KMS-11 (cell line): ENCODE measurements around the gene BATF.
"Not testable (repeated sequence)": the region's sequence is repeated elsewhere in the genome, so short reads cannot be mapped to it uniquely, and the experiment has no call there.

ENCODE experiments used
- H2AFZ ChIP-seq: fragments of 200-600 bp; sonication (generic); 2 replicates; pipeline ENCODE4 v1.6.1; 2016; ENCODE audit warnings: antibody characterized with exemption, mixed run types, low read depth
- H3K27ac ChIP-seq: fragments of 200-600 bp; sonication (generic); 2 replicates; pipeline ENCODE4 v1.6.1; 2016; ENCODE audit warnings: mild to moderate bottlenecking, mixed run types
- H3K27me3 ChIP-seq: fragments of 200-600 bp; sonication (generic); 2 replicates; pipeline ENCODE4 v1.6.1; 2017; ENCODE audit warnings: mild to moderate bottlenecking, low read depth, mixed run types, moderate library complexity; ENCODE audit not compliant: insufficient read depth
- H3K36me3 ChIP-seq: fragments of 200-600 bp; sonication (generic); 2 replicates; pipeline ENCODE4 v1.6.1; 2017; ENCODE audit warnings: mild to moderate bottlenecking, mixed run types; ENCODE audit not compliant: insufficient read depth
- H3K4me1 ChIP-seq: fragments of 200-600 bp; sonication (generic); 2 replicates; pipeline ENCODE4 v1.6.1; 2016; ENCODE audit warnings: mild to moderate bottlenecking, low read depth, mixed run types; ENCODE audit not compliant: poor library complexity, severe bottlenecking
- H3K4me2 ChIP-seq: fragments of 200-600 bp; sonication (generic); 2 replicates; pipeline ENCODE4 v1.7.0; 2016; ENCODE audit warnings: mild to moderate bottlenecking, mixed run types
- H3K4me3 ChIP-seq: fragments of 200-600 bp; sonication (generic); IDR thresholded peaks from 2 replicates; pipeline ENCODE4 v1.6.1; 2017; ENCODE audit warnings: low read depth, low read length, mixed read lengths; ENCODE audit not compliant: insufficient read depth
- H3K79me2 ChIP-seq: fragments of 200-600 bp; sonication (generic); 2 replicates; pipeline ENCODE4 v1.6.1; 2016; ENCODE audit warnings: low read depth, mixed run types; ENCODE audit not compliant: insufficient read depth
- H3K9ac ChIP-seq: fragments of 200-600 bp; sonication (generic); 2 replicates; pipeline ENCODE4 v1.6.1; 2016; ENCODE audit warnings: mild to moderate bottlenecking, mixed run types
- H4K20me1 ChIP-seq: fragments of 200-600 bp; sonication (generic); 2 replicates; pipeline ENCODE4 v1.6.1; 2016; ENCODE audit warnings: mild to moderate bottlenecking, mixed run types; ENCODE audit not compliant: insufficient read depth
- TF ChIP-seq, protein P1 (sequence below): fragments of 200-600 bp; sonication (generic); conservative IDR thresholded peaks from 2 replicates; pipeline ENCODE4 v1.6.1; 2017; ENCODE audit warnings: low read depth, mild to moderate bottlenecking, antibody characterized with exemption, low read length, moderate library complexity, mixed read lengths

Gene BATF

GRCh38 chr14:75522224-75522982, at the start of gene BATF:
Gene BATF (plus strand): TSS chr14:75522469. CDS start chr14:75522683, 214 bp downstream.
- H3K27ac ChIP-seq = peak within 1 kb of the TSS; percentile 75
- peak within 1 kb of the TSS; percentile 64 for H3K9ac ChIP-seq
- no peaks in the 10 kb centered on the region for H4K20me1 ChIP-seq
- H3K4me1 ChIP-seq = peaks cover 15% of the 10 kb centered on the region
- no peaks in the 10 kb centered on the region for H3K36me3 ChIP-seq
- H2AFZ ChIP-seq = peak within 1 kb of the TSS; percentile 96
- TF ChIP-seq, protein P1, sequence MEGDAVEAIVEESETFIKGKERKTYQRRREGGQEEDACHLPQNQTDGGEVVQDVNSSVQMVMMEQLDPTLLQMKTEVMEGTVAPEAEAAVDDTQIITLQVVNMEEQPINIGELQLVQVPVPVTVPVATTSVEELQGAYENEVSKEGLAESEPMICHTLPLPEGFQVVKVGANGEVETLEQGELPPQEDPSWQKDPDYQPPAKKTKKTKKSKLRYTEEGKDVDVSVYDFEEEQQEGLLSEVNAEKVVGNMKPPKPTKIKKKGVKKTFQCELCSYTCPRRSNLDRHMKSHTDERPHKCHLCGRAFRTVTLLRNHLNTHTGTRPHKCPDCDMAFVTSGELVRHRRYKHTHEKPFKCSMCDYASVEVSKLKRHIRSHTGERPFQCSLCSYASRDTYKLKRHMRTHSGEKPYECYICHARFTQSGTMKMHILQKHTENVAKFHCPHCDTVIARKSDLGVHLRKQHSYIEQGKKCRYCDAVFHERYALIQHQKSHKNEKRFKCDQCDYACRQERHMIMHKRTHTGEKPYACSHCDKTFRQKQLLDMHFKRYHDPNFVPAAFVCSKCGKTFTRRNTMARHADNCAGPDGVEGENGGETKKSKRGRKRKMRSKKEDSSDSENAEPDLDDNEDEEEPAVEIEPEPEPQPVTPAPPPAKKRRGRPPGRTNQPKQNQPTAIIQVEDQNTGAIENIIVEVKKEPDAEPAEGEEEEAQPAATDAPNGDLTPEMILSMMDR = no peak
- no peaks in the 10 kb centered on the region for H3K79me2 ChIP-seq
- H3K4me3 ChIP-seq = no peak within 1 kb of the TSS
- H3K4me2 ChIP-seq = peak within 1 kb of the TSS; percentile 86
- H3K27me3 ChIP-seq = no peaks in the 10 kb centered on the region

DNA sequence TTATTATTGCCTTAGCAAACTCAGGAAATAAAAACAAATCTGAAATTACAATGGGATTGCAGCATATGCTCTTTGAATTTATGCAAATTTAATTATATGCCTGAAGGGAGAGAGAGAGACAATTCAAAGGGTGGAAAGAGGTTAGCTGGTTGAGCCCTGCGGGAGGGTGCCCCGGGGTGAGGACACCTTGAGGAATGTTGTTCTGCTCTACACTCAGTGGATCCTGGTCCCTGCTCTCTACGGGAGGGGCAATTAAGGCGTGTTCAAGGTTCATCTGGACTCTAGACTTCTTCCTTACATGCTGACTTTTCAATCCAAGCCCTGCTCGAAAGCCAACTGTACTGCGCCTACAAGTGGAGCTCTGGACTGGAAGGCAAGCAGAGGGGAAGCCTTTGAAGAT, 48.1 kb upstream of the BATF start:
- not testable (repeated sequence) for H3K36me3 ChIP-seq, H3K4me3 ChIP-seq, H3K9ac ChIP-seq, H3K4me1 ChIP-seq, H4K20me1 ChIP-seq, H3K79me2 ChIP-seq, H3K27ac ChIP-seq, H3K27me3 ChIP-seq, H2AFZ ChIP-seq, H3K4me2 ChIP-seq

- Histone ChIP-seq H3K27ac (no peak overlapping the region), H3K27me3 (no peaks in the 10 kb centered on the region), H2AFZ (no peak overlapping the region), H4K20me1 (no peaks in the 10 kb centered on the region), H3K4me1 (no peaks in the 10 kb centered on the region), H3K4me2 (no peak overlapping the region), H3K9ac (no peak overlapping the region), H3K4me3 (no peak overlapping the region), H3K79me2 (no peaks in the 10 kb centered on the region), H3K36me3 (no peaks in the 10 kb centered on the region)
- TF ChIP-seq, protein P1 = no peak
Measured at GRCh38 chr14:75476274-75476995, 45.8 kb upstream of the BATF start.

- no peak overlapping the region for H3K4me2 ChIP-seq
- no peak overlapping the region for H2AFZ ChIP-seq
- H4K20me1 ChIP-seq = no peaks in the 10 kb centered on the region
Measured at GRCh38 chr14:75477881-75478280, 44.4 kb upstream of the BATF start.

More at GRCh38 chr14:75477881-75478280, 44.4 kb upstream of the BATF start:
- Histone ChIP-seq H3K36me3 (no peaks in the 10 kb centered on the region), H3K4me3 (no peak overlapping the region), H3K27me3 (no peaks in the 10 kb centered on the region), H3K9ac (no peak overlapping the region), H3K27ac (no peak overlapping the region), H3K79me2 (no peaks in the 10 kb centered on the region), H3K4me1 (no peaks in the 10 kb centered on the region)
- TF ChIP-seq, protein P1 = no peak
